KMS-11 (cell line): ENCODE results near the gene TMEM174.

ENCODE experiments used
- H2AFZ ChIP-seq: fragments of 200-600 bp; sonication (generic); 2 replicates; pipeline ENCODE4 v1.6.1; 2016; ENCODE audit warnings: antibody characterized with exemption, mixed run types, low read depth
- H3K27ac ChIP-seq: fragments of 200-600 bp; sonication (generic); 2 replicates; pipeline ENCODE4 v1.6.1; 2016; ENCODE audit warnings: mild to moderate bottlenecking, mixed run types
- H3K27me3 ChIP-seq: fragments of 200-600 bp; sonication (generic); 2 replicates; pipeline ENCODE4 v1.6.1; 2017; ENCODE audit warnings: mild to moderate bottlenecking, low read depth, mixed run types, moderate library complexity; ENCODE audit not compliant: insufficient read depth
- H3K36me3 ChIP-seq: fragments of 200-600 bp; sonication (generic); 2 replicates; pipeline ENCODE4 v1.6.1; 2017; ENCODE audit warnings: mild to moderate bottlenecking, mixed run types; ENCODE audit not compliant: insufficient read depth
- H3K4me1 ChIP-seq: fragments of 200-600 bp; sonication (generic); 2 replicates; pipeline ENCODE4 v1.6.1; 2016; ENCODE audit warnings: mild to moderate bottlenecking, low read depth, mixed run types; ENCODE audit not compliant: poor library complexity, severe bottlenecking
- H3K4me2 ChIP-seq: fragments of 200-600 bp; sonication (generic); 2 replicates; pipeline ENCODE4 v1.7.0; 2016; ENCODE audit warnings: mild to moderate bottlenecking, mixed run types
- H3K4me3 ChIP-seq: fragments of 200-600 bp; sonication (generic); IDR thresholded peaks from 2 replicates; pipeline ENCODE4 v1.6.1; 2017; ENCODE audit warnings: low read depth, low read length, mixed read lengths; ENCODE audit not compliant: insufficient read depth
- H3K79me2 ChIP-seq: fragments of 200-600 bp; sonication (generic); 2 replicates; pipeline ENCODE4 v1.6.1; 2016; ENCODE audit warnings: low read depth, mixed run types; ENCODE audit not compliant: insufficient read depth
- H3K9ac ChIP-seq: fragments of 200-600 bp; sonication (generic); 2 replicates; pipeline ENCODE4 v1.6.1; 2016; ENCODE audit warnings: mild to moderate bottlenecking, mixed run types
- H4K20me1 ChIP-seq: fragments of 200-600 bp; sonication (generic); 2 replicates; pipeline ENCODE4 v1.6.1; 2016; ENCODE audit warnings: mild to moderate bottlenecking, mixed run types; ENCODE audit not compliant: insufficient read depth
- TF ChIP-seq, protein P1 (sequence below): fragments of 200-600 bp; sonication (generic); conservative IDR thresholded peaks from 2 replicates; pipeline ENCODE4 v1.6.1; 2017; ENCODE audit warnings: low read depth, mild to moderate bottlenecking, antibody characterized with exemption, low read length, moderate library complexity, mixed read lengths

Gene TMEM174

DNA sequence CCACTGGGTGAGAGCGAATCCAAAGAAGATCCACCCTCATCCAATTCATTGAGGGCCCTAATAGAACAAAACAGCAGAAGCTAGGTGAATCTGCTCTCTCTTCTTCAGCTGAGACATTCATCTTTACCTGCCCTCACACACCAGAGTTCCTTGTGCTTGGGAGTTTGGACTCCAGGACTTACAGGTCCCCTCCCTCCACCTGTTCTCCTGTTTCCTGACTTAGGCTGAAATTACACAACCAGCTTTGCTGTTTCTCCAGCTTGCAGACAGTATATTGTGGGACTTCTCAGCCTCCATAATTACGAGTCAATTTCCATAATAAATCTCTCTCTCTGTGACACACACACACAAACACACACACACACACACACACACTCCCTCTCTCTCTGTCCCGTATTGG is 33.5 kb upstream of the TMEM174 start:
- H3K4me1 ChIP-seq, result no peaks in the 10 kb centered on the region
- H3K4me3 ChIP-seq, result no peak overlapping the region
- H3K9ac ChIP-seq, result no peak overlapping the region
- no peaks in the 10 kb centered on the region for H3K79me2 ChIP-seq
- TF ChIP-seq, protein P1, sequence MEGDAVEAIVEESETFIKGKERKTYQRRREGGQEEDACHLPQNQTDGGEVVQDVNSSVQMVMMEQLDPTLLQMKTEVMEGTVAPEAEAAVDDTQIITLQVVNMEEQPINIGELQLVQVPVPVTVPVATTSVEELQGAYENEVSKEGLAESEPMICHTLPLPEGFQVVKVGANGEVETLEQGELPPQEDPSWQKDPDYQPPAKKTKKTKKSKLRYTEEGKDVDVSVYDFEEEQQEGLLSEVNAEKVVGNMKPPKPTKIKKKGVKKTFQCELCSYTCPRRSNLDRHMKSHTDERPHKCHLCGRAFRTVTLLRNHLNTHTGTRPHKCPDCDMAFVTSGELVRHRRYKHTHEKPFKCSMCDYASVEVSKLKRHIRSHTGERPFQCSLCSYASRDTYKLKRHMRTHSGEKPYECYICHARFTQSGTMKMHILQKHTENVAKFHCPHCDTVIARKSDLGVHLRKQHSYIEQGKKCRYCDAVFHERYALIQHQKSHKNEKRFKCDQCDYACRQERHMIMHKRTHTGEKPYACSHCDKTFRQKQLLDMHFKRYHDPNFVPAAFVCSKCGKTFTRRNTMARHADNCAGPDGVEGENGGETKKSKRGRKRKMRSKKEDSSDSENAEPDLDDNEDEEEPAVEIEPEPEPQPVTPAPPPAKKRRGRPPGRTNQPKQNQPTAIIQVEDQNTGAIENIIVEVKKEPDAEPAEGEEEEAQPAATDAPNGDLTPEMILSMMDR, result no peak
- H4K20me1 ChIP-seq, result no peaks in the 10 kb centered on the region
- H3K27ac ChIP-seq, result no peak overlapping the region
- H2AFZ ChIP-seq, result no peak overlapping the region
- no peaks in the 10 kb centered on the region for H3K36me3 ChIP-seq
- no peak overlapping the region for H3K4me2 ChIP-seq
- H3K27me3 ChIP-seq, result no peaks in the 10 kb centered on the region

DNA sequence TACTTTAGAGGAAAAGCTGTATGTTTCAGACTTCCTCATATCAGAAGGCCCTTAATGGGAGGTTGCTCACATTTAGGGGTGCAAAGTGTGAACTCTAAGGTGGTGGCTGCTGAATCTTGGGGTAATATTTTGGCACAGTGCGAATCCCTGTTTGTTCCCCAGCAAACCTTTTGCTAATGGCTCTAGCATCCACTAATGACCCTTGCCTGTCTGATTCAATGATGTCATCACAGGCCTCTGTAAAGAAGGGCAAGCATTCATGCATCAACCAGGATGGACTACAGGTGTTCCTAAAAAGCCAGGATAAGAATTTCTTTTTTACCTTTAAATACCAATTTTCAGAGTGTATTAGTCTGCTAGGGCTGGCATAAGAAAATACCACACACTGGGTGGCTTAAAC is 32.2 kb upstream of the TMEM174 start:
- Histone ChIP-seq H3K27me3 (no peaks in the 10 kb centered on the region), H3K4me3 (no peak overlapping the region), H4K20me1 (no peaks in the 10 kb centered on the region), H2AFZ (no peak overlapping the region), H3K9ac (no peak overlapping the region), H3K36me3 (no peaks in the 10 kb centered on the region), H3K4me1 (no peaks in the 10 kb centered on the region), H3K79me2 (no peaks in the 10 kb centered on the region), H3K27ac (no peak overlapping the region), H3K4me2 (no peak overlapping the region)
- TF ChIP-seq, protein P1, result no peak

DNA sequence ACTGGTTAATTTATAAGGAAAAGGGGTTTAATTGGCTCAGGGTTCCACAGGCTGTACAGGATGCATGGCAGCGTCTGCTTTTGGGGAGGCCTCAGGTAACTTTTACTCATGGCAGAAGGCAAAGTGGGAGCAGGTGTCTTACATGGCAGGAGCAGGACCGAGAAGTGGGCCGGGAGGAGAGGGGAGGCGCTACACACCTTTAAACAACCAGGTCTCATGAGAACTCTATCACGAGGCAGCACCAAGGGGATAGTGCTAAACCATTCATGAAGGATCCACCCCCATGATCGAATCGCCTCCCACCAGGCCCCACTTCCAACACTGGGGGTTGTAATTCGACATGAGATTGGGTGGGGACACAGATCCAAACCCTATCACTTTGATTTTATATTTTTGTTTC is 31.0 kb upstream of the TMEM174 start:
- no peaks in the 10 kb centered on the region for H3K27me3 ChIP-seq

DNA sequence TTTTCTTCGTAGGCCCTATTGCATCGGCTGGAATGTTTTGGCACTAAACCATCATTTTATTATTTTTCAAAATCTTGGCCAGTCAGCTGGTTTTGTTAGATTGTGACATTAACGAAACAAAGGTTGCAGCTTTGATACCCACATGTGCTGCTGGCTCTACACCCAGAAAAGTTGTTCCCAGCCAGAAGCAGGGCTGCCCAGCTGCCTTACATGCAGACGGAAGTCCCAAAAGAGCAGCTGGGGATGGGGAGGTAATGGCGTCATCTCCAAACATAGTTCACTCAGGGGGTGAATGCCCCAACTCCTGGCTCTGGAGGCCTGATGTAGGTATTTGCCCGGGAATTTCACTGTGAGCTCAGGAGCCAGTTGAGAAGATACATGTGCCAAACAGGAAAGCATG is 29.3 kb upstream of the TMEM174 start:
- Histone ChIP-seq H3K9ac (no peak overlapping the region), H2AFZ (no peak overlapping the region), H3K4me2 (no peak overlapping the region), H3K27me3 (no peaks in the 10 kb centered on the region), H3K27ac (no peak overlapping the region), H3K4me3 (no peak overlapping the region), H3K36me3 (no peaks in the 10 kb centered on the region), H3K79me2 (no peaks in the 10 kb centered on the region), H3K4me1 (no peaks in the 10 kb centered on the region), H4K20me1 (no peaks in the 10 kb centered on the region)
- TF ChIP-seq, protein P1, result no peak

More for the DNA sequence above, 31.0 kb upstream of the TMEM174 start:
- no peaks in the 10 kb centered on the region for H4K20me1 ChIP-seq
- H3K4me1 ChIP-seq, result no peaks in the 10 kb centered on the region
- no peak overlapping the region for H3K9ac ChIP-seq
- H3K36me3 ChIP-seq, result no peaks in the 10 kb centered on the region
- H3K79me2 ChIP-seq, result no peaks in the 10 kb centered on the region
- H2AFZ ChIP-seq, result no peak overlapping the region
- no peak overlapping the region for H3K4me2 ChIP-seq
- TF ChIP-seq, protein P1, result no peak
- H3K27ac ChIP-seq, result no peak overlapping the region
- H3K4me3 ChIP-seq, result no peak overlapping the region
